Islet of Langerhans (tissue), 1 donor: Measurements from ENCODE around the gene FABP7.

Source experiments
- FAIRE-seq: peaks from one replicate; lab custom pipeline; 2011; peaks lifted over from hg19 to GRCh38; lab: Jason Lieb, UNC

The FABP7 gene

DNA sequence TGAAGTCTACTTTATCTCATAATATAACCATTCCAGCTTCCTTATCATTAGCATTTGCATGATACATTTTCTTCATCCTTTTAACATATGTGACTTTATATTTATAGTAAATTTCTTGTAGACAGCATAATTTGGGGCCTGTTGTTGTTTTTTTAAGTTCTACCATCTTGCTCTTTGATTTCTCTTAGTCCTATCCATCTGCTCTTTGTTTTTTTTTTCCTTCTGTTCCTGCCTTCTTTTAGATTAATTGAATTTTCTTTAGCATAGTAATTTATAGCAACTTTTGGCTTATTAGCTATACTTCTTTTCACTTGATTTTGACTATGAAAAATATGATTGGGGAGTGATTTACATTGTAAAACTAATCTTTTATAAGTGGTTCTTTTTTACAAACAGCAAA is 19.2 kb upstream of the FABP7 start:
- no peak for FAIRE-seq

GRCh38 chr6:122766256-122766655 is 13.3 kb upstream of the FABP7 start:
- FAIRE-seq, result no peak

GRCh38 chr6:122770835-122771601 is 8.5 kb upstream of the FABP7 start:
- peak; percentile 69 for FAIRE-seq

GRCh38 chr6:122772724-122773415 is 6.6 kb upstream of the FABP7 start:
- no peak for FAIRE-seq

DNA sequence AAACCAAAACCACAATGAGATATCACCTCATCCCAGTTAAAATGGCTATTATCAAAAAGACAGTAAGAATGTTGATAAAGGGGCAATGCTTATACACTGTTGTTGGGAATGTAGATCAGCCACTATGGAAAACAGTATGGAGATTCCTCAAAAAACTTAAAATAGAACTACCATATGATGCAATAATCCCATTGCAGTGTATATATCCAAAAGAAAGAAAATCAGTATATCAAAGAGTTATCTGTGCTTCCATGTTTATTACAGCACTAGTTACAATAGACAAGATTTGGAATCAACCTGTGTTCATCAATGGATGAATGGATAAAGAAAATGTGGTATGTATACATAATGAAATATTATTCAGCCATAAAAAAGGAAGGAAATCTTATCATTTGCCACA is 3.5 kb upstream of the FABP7 start:
- FAIRE-seq, result no peak

GRCh38 chr6:122778302-122778701 is 1.2 kb upstream of the FABP7 start:
- FAIRE-seq, result no peak

DNA sequence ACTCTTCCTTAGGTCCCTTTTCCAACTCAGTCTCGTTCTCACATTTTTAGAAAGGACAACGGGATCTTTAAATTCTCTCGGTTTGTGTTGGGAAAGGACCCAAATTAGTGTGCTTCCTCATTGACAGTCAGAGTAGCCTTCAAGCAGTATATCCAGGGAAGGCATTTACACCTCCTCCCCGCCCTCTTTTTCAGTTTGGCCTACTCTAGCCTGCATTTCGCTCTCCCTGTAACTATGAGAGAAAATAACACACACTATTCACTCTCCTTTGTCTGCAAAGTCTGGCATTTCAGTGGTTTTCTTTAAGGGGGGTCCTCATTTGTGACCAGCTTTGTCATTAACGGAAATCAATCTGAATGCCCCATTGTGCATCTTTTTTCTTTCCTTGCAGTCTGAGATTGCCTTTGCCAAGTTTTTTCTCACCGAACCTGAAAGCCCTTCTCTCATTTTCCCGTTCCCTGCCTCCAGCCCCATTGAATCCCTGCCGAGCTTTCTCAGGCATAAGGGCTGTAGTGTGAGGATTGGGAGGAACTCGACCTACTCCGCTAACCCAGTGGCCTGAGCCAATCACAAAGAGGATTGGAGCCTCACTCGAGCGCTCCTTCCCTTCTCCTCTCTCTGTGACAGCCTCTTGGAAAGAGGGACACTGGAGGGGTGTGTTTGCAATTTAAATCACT is 393 bp upstream of the FABP7 start:
- FAIRE-seq, result no peak

DNA sequence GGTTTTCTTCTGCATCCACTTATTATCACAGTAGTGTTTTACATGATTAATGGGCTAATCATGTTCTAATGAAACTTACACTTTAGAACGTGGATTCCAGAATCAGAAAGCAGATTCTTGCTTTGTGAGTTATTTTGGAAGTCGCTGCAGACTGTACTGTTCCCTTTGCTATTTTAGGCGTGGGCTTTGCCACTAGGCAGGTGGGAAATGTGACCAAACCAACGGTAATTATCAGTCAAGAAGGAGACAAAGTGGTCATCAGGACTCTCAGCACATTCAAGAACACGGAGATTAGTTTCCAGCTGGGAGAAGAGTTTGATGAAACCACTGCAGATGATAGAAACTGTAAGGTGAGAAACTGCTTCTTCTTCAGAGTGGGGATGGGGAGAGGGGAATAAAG is 598 bp downstream of the FABP7 start:
- no peak for FAIRE-seq

DNA sequence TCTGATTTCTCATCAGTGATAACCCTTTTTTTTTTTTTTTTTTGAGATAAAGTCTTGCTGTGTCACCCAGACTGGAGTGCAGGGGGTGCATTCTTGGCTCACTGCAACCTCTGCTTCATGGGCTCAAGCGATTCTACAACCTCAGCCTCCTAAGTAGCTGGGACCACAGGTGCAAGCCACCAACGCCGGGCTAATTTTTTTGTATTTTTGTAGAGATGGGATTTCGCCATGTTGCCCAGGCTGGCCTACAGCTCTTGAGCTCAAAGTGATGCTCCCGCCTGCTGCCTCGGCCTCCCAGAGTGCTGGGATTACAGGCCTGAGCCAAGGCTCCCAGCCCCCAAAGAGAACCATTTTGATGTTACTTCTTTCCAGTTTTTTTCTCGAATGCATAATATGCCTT is 2.2 kb downstream of the FABP7 start:
- FAIRE-seq, result no peak

- FAIRE-seq, result no peak
These were observed 3.9 kb downstream of the FABP7 start for GRCh38 chr6:122783401-122783800.

- FAIRE-seq, result no peak
These were observed 6.4 kb downstream of the FABP7 start for GRCh38 chr6:122785891-122786290.

GRCh38 chr6:122787721-122788120 is 8.2 kb downstream of the FABP7 start:
- FAIRE-seq, result no peak

DNA sequence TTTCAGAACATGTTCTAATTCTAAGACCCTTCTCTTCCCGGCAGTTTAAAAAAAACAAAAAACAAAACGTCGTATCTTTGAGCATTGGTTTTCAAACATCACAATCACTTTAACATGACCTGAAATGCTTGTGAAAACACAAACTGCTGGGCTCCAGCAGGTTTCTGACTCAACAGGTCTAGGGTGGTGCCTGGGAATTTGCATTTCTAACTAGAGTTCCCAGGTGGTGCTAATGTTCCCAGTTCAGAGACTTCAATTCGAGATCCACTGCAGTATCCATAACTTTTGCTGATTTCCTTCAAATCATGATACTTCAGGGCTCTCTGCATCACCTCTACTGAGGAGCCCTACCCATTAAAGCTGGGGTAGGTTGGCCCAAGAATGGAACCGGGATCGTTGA is 8.7 kb downstream of the FABP7 start:
- FAIRE-seq, result no peak

DNA sequence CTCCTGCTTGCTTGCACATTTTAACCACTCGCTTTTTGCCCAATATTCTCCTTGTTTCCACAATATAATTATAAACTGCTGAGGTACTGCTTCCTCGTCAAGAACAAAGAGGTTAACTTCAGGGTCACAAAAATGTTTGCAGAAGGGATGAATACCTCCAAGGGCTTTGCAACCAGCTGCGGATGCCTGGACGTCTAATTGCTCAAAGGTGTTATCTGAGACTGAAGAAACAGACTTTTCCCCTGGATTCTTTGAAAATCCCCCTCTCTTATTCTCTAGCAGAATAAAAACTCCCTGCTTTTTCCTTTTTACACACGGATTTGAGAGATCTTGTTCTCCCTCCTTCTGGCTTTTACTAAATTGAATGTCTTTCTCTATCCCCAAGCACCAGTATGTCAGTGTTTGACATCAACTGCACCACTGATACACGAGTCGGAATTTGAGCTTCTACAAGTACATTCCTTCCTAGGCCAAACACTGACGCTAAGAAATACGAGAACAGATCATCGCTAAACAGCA is 9.2 kb downstream of the FABP7 start:
- peak; percentile 79 for FAIRE-seq

GRCh38 chr6:122789182-122790027 is 9.9 kb downstream of the FABP7 start, which contains the start of gene SMPDL3A:
Gene SMPDL3A (plus strand): TSS chr6:122789258. CDS start chr6:122789347, 89 bp downstream.
- FAIRE-seq, result no peak

GRCh38 chr6:122790028-122790422 is 10.5 kb downstream of the FABP7 start:
- no peak for FAIRE-seq

DNA sequence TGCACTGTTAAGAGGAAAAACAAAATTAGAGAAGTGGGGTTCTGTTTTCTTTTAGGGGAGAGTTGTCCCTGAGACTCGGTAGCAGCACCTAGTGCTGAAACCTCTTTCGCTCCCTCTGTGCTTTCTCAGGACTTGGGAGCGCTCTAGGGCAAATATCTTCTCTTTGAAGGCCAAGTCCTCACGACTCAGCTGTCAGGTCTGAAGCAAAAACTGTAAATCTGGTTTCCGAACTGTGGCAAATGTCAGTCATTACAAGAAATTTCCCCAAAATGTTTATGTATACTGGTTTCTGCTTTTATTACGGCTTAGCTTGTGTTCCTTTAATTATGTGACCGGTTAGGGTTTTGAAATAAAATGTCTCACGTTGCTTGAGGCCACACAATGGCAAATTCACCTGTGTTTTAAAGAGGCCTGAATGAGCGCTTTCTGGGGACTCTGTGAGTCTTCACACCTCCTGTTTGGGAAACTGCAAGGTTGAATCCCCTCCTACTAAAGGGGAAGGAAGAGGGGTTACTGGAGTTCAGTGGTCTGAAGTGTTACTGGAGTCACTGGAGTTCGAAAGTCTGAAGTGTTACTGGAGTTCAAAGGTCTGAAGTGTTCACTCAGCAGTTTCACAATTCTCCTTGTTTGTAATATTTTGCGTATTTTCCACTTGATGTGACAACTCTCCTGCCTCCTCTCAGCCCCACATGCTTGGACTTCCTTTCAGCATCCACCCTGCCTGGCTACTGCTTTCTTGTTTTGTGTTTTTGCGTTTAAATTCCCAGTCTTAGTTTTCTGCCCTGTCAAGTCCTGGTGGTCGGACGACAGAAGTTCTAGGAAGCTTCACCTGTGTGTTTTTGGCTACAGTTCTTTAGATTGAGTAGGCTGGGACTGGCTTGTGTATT is 11.2 kb downstream of the FABP7 start:
- FAIRE-seq, result no peak

GRCh38 chr6:122791310-122791679 is 11.8 kb downstream of the FABP7 start:
- peak; percentile 71 for FAIRE-seq

DNA sequence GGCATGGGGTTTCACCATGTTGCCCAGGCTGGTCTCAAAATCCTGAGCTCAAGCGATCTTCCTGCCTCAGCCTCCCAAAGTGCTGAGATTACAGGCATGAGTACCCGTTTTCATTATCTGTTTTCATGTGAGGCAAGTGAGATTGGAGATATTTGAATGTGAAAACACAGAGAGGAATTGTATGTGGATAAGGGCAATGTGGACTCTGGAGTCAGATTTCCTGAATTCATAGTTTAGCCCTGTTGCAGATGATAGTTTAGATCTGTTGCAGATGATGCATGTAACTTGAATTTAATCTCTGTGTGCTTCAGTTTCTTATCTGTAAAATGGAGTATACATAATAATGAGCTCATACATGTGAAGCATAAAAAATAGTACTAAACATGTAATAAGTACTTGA is 13.2 kb downstream of the FABP7 start:
- FAIRE-seq, result peak; percentile 47

GRCh38 chr6:122797537-122797936 is 18.0 kb downstream of the FABP7 start:
- FAIRE-seq, result no peak

- peak; percentile 98 for FAIRE-seq
These were observed 18.7 kb downstream of the FABP7 start for GRCh38 chr6:122798099-122798641.
